ENCODE results near the gene IFNA2. TPM values are rescaled to one million over a fixed set of nuclear protein-coding genes. Genes with fewer than 3 reads are reported as not detected.

IFNA2 gene
- total RNA-seq: not detected in 2 replicates

GRCh38 chr9:21385131-21385670 lies at the start of gene IFNA2:
Gene IFNA2, minus strand, starts transcription at chr9:21385398. Its CDS starts 69 bp downstream, at chr9:21385329.

GRCh38 chr9:21408817-21409216 lies 23.6 kb upstream of the IFNA2 start, which contains the start of gene IFNA8:
Gene IFNA8, plus strand, starts transcription at chr9:21409117. Its CDS starts 60 bp downstream, at chr9:21409177.

GRCh38 chr9:21367957-21368356 lies 17.2 kb downstream of the IFNA2 start, which contains the start of gene IFNA13:
Gene IFNA13, minus strand, starts transcription at chr9:21368057. Its CDS starts 47 bp downstream, at chr9:21368010.

GRCh38 chr9:21350787-21351186 lies 34.4 kb downstream of the IFNA2 start, which contains the start of gene IFNA6:
Gene IFNA6, minus strand, starts transcription at chr9:21350887. Its CDS starts 0 bp downstream, at chr9:21350887.

GRCh38 chr9:21334701-21335632 lies 50.2 kb downstream of the IFNA2 start, which contains the start of gene KLHL9:
Gene KLHL9, minus strand, starts transcription at chr9:21335404. Its CDS starts 545 bp downstream, at chr9:21334859.

Other genes with a start within 250 kb of the IFNA2 start
- not detected in 2 replicates for gene IFNW1, start 243.6 kb downstream of the IFNA2 start, total RNA-seq
- not detected in 2 replicates for gene IFNA21, start 218.7 kb downstream of the IFNA2 start, total RNA-seq
- gene IFNA4, start 197.8 kb downstream of the IFNA2 start, total RNA-seq: not detected in 2 replicates
- gene IFNA7, start 183.2 kb downstream of the IFNA2 start, total RNA-seq: not detected in 2 replicates
- not detected in 2 replicates for gene IFNA10, start 178.3 kb downstream of the IFNA2 start, total RNA-seq
- gene IFNA16, start 168.1 kb downstream of the IFNA2 start, total RNA-seq: not detected in 2 replicates
- gene IFNA17, start 157.2 kb downstream of the IFNA2 start, total RNA-seq: not detected in 2 replicates
- not detected in 2 replicates for gene IFNA14, start 145.4 kb downstream of the IFNA2 start, total RNA-seq
- gene IFNA5, start 80.1 kb downstream of the IFNA2 start, total RNA-seq: not detected in 2 replicates
- gene KLHL9, start 50.0 kb downstream of the IFNA2 start, total RNA-seq: 42.0 TPM in 2 replicates
- not detected in 2 replicates for gene IFNA6, start 34.5 kb downstream of the IFNA2 start, total RNA-seq
- gene IFNA13, start 17.3 kb downstream of the IFNA2 start, total RNA-seq: not detected in 2 replicates
- gene IFNA8, start 23.7 kb upstream of the IFNA2 start, total RNA-seq: not detected in 2 replicates
- gene IFNA1, start 55.0 kb upstream of the IFNA2 start, total RNA-seq: not detected in 2 replicates
- 17.2 and 24.6 TPM in 2 replicates for gene IFNE, start 96.9 kb upstream of the IFNA2 start, total RNA-seq